HG03139 (cell line): ENCODE measurements around the gene PTPRN2.

ENCODE experiments used
- ATAC-seq: cut with Tn5 transposase; IDR thresholded peaks from one replicate; pipeline ENCODE4 v1.9.1; 2021; ENCODE audit not compliant: unreplicated experiment

The PTPRN2 gene

DNA sequence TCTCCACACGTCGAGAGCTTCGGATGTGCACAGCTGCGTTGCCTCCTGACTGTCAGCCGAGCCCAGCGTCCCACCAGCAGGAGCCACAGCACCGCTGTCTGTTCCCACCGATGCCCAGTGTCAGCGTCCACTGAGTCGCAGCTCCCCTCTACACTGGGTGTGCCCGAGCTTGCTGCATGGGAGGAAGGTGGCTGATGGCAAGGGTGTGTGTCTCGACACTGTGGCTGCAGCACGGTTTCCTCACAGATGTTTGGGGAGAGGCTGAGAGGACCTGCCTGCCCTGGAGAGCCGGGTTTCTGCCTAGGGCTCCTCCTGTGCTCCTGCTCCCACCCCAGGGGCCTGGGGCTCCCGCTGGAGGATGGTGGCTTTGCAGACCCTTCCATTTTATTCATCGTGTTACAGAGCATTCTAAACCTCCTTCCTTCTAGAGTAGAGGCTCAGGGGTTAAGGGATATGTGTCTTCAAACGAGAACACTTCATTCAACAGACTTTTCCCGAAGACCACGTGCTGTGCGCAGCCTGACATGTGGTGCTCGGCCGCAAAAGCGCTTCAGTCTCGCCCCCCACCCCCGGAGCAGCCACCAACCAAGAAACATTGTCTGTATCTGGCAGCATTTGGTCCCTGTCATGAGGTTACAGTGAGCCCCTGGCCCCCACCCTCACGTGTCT lies 866.0 kb downstream of the PTPRN2 start:
- no peak for ATAC-seq

DNA sequence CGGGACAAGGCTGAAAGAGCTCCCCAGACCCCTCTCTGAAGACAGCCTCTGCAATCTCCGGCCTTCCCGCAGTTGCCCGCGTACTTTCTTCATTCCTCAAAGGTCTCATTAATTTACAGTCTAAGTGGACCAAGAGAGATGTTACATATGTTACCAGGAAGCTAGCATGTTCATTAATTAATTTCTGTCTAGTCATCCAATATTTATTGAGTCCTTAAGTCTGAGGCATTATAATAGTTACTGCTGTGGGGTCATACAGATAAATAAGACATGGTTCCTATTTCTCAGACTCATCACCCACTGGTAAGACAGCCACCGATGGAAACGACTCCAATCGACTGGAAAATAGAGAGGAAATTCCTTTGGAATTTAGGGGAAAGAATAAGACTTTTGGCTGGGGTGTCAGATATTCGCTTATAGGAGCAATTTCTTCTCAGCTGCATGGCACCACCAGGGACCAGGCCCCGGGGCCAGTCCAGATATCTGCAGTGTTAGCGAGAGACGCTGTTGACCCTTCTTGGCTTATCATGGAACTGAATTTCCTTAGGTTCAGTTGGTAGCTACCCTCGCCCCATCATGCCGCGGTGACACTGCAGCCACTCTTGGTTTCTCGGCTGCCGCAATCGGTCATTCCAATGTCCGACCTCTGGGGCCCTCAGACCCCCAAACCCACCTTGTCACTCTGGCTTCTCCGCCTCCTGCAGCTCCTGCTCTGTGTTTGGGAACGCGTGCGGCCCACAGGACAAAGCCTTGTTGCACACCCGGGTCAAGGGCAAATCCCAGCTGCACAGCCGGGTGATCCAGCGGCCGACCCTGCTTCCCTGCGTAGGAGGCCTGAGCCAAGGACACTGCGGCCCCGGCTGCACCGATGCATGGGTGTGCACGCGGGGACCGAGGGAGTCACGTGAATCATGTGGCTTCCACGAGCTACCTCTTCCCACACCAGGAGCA lies 867.6 kb downstream of the PTPRN2 start:
- ATAC-seq: no peak

DNA sequence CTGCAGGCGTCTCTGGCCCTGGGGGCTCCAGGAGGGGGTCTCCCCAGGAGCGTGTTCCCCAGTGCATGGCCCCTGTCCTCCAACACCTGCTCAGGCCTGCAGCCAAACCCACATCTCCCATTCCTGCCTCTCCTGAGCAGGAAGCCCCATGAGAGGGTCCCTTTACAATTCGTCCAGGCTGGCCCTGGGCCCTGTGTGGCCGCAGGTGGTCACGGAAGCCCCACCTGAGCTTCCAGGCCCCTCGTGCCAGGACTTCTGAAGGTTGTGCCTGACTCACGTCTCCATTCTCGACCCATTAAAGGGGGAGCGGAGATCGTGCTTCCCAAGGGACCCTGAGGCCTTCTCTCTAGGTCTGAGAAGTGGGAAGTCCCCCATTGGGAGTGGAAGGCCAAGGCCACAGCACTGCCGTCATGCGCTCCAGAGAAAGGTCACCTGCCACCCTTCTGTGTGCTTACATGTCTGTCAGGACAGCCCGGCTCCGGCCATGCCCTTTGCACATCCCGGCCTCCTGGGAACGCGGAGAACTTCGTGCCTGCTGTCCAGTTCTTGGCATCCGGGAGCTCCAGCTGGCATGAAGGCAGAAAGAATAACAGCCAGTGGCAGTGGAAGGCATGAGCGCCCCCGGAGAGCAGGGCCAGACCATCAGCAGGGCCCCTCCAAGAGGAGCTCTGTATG lies 868.5 kb downstream of the PTPRN2 start:
- ATAC-seq: no peak

DNA sequence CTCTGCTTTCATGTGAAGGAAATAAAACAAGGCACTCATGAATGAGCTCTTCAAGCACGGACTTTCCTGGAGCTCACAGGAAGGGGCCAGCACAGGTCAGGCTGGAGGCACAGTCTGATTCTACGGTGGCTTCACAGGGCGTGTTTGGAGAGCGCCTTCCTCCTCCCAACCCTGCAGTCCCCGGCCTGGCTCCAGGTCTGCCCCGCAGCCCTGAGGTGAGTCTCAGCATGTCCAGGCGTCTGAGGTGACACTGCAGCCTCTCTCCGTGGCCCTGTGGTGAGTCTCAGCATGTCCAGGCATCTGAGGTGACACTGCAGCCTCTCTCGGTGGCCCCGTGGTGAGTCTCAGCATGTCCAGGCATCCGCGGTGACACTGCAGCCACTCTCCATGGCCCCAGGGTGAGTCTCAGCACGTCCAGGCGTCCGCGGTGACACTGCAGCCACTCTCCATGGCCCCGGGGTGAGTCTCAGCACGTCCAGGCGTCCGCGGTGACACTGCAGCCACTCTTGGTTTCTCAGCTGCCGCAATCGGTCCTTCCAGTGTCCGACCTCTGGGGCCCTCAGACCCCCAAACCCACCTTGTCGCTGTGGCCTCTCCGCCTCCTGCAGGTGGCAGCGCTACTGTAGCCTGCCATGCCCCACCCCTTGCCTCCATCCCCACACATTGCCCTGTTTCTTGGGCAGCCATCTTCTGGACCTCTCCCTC lies 869.2 kb downstream of the PTPRN2 start:
- ATAC-seq: no peak

DNA sequence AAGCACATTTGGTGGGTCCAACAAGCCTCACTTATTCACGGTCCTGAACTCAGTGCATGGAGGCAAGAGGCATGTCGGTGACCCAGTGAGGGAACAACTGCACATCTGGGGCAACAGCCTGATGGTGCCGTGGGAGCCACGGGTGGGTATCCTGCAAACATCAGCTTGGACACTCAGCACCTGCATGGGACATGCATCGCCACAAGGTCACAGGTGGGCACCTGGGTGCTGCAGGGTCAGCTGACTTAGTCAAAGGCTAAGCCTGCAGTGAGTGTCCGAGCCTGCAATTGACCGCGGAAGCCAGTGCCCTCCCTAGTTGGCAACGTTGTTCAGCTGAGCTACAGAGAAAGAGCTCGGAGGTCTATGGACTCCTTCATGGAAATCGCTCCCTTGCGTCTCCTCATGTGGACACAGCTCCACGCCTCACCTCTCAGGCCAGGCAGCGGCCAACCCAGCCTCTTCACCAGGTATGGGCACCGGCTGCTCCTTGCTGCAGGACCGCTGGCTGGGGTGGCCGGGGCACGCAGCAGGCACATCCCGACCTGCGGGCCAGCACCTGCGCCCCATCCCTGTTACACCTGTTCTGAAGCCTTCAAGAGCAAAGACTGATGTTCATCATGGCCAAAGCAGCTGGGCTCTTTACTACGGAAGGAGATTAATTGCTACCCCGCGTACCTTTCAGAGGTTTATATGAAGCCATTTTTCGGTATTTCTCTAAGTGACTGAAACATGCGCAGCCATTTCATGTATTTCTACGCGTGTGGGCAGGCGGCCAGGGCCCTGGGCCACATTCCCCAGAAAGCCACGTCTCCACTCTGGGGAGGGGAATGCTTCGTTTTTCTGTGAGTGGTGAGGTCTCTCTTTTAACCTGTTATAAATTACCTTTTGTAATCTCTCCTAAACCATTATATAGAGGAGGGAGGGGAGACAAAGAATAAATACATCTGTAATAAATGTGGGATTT lies 870.1 kb downstream of the PTPRN2 start:
- no peak for ATAC-seq

DNA sequence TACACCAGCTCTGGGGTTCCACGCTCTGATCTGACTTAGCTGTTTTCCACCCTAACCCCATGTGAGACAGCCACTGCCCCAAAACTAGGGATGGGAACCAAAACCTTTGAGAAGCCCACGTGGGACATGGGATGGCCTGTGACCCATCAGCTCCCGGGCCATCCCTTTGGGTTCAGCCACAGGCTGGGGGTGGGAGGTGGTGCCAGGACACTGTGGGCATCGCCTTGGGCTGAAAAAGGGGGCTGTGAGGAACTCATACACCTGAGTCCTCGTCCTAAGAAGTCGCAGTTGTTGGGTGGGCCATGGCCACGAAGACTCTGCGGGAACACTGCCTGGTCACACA lies 871.7 kb downstream of the PTPRN2 start:
- no peak for ATAC-seq

DNA sequence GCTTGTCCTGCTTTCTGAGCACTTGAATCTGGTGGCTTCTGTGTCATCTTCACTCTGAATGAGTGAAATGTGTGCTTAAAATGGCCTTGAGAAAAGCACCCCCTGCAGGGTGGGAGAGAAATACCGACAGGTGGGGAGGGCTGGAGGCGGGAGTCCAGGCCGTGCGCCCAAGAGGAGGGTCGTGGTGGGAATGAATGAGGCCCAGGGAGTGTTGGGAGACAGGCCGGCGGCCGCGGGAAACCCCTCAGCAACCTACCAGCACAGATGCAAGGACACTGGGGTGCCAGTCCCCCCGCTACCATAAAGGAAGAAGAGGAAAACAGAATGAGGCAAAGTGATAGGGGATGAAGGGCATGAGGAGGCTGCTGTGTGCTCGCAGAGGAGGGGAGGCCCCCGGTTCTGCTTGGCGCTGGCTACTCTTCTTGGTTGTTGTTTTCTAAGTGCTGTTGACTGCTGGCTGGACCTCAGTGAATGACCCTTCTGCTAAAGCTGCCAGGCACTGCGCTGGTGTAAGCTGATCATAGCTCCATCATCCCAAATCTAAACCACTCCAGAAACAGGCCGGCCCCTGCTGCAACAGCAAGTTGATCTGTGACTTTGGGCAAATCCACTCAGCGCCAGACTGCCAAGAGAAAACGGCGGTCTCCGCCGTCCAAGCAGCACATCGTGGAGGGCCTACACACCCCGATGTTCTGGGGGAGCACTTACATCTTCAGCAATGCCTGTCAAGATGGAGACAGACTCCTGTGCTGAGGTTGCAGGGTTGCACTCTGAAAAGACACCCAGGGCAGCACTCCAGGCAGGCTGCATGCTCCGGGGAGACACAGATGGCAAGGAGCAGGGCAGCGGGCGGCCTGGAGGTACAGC lies 872.3 kb downstream of the PTPRN2 start:
- ATAC-seq: no peak

DNA sequence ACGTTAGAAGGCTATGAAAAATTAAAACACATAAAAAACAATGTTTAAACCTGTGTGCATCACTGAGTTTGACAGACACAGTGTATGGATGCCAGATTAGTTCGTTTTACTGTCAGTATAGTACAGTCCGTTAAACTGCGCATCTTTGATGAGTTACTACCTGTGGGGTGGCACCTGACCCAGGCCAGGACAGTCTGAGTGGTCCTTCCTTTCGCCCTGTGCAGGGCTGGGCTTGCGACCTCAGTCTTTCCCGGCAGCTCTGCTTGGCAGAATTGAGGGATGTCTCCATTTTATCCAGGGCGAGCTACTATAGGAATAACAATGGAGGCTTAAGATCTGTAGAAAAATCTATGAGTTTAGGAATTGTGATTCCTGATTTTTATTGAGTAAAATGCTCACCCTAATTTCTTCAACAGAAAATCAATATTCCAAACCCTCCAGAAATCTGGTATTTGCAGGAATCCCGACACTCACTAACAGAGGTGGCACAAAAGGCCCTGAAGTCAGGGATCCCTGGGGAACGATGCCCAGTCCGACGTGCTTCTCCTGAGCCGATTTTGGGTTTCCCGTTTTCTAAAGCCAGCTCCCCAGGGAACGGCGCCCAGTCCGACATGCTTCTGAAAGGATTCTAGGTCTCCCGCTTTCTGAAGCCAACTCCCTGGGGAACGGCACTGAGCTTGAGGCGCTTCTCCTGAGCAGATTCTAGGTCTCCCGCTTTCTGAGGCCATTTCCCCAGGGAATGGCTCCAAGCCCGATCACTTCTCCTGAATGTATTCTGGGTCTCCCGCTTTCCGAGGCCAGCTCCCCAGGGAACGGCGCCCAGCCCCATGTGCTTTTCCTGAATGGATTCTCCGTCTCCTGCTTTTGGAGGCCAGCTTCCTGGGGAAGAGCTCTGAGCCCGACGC lies 873.2 kb downstream of the PTPRN2 start:
- ATAC-seq: no peak

DNA sequence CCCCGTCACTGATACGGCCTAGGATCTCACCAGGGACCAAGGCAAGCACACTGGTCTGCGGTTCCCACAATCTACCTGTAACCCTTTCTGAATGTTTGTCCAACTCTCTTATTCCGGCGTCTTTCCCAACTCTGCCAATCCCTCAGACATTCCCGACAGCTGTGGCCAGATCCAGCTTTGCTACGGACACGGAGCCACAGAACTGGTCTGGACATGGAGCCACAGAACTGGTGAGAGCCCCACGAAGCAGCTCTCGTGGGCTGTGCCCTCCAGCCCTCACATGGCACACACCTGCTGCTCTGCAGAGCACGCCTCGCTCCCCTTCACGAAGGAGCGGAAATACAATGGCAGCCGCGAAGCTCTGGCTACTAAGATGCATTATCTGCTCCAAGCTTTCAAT lies 874.0 kb downstream of the PTPRN2 start:
- ATAC-seq: no peak

DNA sequence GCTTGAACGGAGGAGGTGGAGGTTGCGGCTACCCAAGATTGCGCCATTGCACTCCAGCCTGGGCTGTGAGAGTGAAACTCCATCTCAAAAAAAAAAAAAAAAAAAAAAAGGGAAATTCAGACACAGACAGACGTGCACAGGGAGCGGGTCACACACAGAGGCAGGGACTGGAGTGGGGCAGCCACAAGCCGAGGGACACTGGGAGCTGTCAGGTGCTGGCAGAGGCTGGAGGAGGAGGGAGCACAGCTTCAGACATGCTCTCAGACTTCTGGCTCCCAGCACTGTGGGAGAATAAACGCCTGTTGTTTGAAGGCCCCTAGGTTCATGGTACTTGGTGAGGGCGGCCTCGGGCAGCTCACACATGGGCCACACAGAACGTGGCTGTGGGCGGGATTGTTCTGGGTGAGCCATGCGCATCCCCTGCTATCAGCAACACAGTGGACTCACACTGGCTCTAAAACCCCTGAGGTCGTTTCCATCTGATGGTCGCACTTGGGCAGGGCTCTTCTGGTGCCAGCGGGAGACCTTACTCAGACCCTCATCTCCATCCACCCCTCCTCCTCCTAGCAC lies 874.9 kb downstream of the PTPRN2 start:
- no peak for ATAC-seq

DNA sequence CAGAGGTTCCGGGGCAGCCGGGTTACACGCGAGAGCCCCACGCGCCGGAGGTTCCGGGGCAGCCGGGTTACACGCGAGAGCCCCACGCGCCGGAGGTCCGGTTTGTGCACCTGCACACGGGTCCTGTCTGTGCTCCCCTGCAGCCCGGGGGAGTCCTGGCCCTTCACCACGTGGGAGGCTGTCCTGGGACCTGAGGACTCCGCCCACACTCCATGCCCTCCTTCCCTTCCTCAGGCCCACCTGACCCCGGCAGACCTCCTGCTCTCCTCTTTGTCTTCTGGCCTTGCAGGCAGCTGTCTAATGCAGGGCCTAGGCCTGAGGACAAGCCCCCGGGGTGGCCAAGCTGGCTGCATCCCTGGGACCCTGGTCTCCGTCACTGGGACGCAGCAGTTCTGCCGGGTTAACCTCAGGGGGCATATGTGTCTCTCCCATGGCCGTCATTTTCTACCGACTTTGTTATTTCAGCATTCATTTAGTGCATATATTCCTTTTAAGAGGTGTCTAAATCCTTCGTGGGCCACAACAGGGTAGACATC lies 876.2 kb downstream of the PTPRN2 start:
- ATAC-seq: no peak

DNA sequence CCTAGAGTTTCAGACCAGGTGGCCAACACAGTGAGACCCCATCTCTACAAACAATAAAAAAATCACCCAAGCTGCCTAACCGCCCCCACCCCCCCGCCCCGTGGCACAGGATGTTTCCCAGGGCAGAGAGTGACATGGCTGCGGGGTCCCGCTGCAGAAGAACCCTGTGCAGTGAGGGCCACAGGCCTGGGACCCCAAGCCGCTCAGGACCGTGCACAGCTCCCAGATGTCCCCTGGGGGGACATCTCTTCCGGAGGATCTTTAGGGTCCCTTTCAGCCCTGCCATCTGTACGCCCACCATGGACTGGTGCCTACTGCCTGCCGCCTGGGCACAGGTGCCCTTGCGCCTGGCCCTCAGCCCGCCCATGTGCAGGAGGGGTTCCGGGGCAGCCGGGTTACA lies 877.2 kb downstream of the PTPRN2 start:
- no peak for ATAC-seq

DNA sequence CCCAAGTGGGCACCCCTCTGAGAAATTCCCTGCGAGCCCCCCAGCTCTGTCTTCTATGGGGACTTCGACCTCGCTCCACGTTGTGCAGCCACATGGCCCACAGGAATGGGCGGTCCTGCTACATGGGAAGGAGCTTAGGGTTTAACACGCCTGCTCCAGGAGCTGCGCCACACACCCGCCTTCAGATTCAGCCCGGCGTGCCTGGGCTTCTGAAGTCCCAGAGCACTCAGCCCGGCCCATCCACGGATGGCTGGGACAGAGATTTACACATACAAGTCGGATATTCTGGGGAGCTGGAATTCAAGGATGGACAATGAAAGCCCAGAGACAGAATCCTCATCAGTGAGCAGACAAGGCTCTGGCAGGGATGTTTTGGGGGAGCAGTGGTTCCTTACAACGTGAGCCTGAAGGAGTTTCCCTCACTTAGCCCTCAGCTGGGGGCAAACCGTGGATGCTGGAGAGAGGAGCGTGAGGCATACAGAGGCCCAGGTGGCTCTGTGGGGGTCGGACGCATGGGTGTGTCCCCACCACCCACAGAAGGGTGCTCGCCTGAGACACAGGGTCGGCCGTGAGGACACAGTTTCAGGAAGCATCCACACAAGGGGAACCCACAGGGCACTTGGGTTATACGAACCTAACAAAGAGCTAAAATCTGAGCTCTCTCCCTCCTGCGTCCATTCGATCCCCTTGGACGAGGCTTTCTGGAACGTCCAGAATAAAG lies 877.9 kb downstream of the PTPRN2 start:
- no peak for ATAC-seq

DNA sequence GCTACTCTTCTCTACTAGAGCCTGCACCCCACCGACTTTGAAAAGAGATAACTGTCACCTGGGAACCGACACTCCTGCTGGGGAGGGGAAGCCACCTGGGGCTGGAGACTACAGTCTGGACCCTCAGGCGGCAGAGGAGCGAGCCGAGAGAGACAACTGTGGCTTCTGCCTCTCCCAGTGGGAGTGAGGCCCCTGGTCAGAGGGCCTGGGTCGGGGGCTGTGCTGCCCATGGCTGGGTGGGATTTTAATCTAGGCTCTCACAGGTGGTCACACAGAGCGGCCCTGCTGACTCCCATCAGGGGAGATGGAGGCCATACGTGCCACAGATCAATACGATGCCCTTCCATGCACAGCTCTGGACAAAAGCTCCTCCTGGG lies 878.7 kb downstream of the PTPRN2 start:
- ATAC-seq: no peak

DNA sequence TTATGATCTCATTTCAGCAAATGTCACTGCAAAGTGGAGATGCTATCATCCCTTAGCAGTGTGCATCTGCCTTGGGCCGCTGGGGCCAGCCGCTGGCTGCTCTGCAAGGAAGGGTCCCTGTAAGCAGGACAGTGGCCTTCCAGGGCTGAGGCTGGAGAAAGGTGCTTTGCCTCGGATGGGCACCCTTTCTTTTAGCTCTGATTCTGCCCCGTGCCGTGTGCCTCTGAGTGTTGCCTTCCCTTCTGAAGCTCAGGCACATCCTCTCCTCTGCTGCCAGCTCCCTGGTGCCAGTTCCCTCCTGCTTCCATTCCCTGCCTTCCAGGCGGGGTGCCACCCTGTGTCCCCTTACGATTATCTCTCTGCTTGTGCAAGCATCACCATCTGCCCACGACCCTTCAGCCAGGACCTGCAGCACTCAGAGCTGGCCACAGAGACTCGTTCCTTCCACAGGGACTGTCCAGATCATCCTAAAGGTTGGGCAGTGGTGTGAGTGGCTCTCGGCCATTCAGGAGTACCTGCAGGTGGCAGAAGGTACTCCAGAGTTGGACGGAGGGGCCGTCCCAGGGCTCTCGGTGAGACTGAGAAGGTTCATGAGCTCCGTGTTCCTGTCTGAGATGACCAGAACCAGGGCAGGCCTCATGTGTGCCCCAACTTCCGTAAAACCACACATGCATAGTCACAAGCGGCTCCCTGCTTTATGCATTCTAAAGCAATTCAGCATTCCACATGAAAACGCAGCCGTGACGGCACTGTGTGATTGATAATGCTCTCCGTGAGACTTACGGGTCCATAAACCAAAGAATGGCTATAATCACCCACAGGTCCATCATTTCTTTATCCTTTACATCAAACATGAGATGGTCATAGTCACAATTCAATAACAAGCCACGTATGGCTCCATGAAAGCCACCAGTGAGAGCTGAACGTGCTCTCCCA lies 879.4 kb downstream of the PTPRN2 start:
- ATAC-seq: no peak

DNA sequence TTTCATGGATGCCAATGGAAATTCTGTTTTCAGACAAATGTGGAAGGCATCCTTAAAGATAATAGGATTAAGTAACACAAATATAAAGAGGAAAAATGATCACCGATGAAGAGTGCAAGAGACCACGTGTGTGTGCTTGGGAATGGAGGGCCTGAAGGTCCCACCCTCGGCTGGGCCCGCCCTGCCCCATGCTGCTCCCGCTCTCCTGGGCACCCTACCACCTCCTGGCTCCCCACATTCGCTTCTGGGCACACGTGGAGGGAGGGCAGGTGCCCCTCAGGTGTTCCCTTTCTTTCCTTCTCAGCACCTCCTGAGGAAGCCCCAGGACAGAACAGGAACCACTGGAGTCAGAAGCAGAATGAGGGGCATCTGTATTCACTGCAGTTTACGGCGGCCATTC lies 883.3 kb downstream of the PTPRN2 start:
- no peak for ATAC-seq
